NCI-H146 treated with DMSO at 0.1 percent for 48 hours (cell line): ENCODE measurements around the gene WASL.

Source experiments
- DNase-seq: peaks from one replicate; lab custom pipeline; 2025; ENCODE audit not compliant: unreplicated experiment; lab: John Stamatoyannopoulos, UW

Gene WASL

DNA sequence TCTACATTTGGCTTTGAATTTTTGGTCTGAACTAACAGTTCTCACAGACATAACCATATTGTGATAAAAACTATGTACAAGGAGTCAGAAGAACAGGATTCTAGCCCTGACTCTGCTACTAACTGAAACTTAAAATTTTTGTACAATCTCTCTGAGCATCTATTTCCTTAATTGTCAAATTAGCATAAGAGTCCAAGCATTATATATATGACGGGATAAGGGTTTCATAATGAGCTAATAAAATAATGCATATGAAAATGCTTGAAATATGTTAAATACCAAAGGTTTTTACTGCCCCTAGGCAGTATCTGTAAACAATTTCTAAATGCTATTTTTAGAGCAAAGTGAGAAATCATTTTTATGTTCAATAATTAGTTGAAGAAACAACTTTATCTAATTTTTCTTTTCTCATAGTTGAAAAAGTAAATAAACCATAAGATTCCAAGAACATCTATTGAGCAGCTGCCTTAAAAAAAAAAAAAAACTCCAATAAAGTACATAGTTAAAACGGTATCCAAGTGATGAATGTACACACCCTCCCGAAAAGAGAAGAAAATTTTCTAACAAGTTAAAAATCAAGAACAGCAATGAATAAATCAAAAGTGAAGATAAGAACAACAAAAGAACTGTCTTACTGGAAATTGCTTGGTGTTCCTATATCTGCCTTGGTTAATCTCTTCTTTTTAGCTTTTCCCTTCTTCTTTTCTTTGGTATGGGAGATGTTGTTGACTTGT, 52.7 kb downstream of the WASL start:
- no peak for DNase-seq

DNA sequence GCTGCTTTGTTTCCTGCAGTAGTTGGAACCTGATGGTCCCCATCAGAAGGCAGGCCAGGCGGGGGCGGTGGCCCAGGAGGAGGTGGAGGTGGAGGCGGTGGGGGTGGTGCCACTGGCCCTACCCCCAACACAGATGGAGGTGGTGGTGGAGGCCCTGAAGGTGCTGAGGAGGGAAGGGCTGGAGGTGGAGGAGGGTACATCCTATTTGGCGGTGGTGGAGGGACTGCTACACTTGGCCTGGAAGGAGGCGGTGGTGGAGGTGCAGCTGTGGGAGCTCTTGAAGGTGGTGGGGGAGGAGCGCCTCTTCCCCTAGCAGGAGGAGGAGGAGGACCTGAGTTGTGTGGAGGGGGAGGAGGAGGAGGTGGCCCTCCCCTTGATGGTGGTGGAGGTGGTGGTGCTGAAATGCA, 56.3 kb downstream of the WASL start:
- no peak for DNase-seq

DNA sequence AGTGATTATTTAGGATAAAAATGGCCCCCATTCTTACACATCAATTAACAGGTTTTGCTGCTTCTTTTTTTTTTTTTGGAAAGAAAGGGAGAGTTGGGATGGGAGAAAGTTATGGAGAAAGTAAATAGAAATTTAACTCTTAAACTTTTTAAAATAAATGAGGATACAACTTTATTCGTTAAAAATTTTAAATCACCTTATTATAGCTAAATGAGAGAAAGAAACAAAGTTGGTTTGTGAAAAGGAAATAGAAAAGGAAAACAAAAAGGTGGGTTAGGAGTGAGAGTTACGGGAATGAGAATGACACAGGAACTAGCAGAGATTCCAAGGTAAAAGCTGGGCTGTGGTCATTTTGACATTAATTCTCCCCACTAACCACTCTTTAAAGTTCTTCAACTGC, 58.3 kb downstream of the WASL start:
- DNase-seq: no peak

DNA sequence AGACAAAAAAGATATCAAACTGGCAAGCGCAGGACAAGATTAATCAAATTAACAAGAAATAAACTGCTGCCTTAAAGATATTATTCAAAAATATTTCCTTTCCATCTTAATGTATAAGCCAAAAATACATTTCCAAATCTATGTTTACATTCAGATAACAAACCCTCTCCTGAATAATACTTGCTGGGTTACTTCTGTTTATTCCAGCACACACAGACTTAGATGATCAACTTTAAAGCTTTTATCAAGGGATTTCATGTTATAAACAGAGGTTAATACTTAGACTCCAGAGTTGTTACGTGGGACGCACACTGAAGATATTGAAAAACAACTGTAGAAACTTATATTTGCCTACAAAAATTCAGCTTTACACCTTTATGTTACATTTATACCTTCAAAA, 59.6 kb downstream of the WASL start:
- DNase-seq: no peak

DNA sequence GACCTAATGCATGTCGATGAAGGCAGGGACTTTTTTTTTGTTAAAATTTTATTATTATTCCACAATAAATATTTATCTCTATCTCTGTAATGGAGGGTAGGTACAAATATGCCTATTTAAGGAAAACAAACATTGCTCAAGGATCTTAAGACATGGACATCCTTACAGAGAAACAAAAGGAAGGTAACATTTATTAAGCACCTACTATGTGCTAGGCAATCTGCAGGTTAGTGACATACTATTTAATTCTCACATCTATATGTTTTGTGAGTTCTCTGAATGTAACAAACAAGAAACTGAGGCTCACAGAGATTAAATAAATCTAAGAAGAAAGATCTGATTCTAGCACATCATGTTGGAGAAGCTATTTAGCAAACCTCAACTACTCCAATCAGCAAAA, 61.1 kb downstream of the WASL start:
- DNase-seq: no peak

DNA sequence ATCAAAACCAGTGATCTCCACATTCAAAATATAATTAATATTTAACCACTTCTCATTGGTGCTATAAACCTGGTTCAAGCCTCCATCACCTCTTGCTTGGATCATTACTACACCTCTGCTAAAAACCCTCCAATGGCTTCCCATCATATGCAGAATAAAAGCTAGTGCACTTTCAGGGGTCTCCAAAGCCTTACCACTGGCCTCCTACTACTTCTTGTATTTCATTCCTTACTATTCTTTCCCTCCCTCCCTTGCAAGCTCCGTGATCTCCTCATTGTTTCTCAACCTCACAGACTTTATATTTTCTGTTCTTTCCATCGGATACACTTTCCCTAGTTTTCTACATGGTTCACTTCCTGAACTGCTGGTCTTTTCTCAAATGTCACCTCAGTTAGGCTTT, 61.6 kb downstream of the WASL start:
- DNase-seq: no peak

DNA sequence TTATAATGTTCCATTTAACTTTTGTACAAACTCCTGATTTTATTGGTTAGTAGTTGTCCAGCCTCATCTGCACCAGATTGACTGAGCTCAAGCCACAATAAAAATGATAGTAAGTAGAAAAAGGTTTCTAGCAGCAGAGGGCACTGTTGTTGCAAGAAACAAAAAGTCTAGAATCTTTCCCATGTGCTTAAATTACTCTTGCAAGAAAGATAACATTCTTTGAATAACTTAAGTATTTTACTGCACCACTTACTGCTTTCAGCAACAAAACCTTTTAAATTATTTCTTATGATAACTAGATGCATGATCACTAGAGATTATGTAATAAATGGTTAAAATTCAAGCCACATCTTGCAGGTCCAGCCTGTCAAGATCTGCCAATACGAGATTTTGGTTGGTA, 66.1 kb downstream of the WASL start:
- DNase-seq: peak; percentile 7

DNA sequence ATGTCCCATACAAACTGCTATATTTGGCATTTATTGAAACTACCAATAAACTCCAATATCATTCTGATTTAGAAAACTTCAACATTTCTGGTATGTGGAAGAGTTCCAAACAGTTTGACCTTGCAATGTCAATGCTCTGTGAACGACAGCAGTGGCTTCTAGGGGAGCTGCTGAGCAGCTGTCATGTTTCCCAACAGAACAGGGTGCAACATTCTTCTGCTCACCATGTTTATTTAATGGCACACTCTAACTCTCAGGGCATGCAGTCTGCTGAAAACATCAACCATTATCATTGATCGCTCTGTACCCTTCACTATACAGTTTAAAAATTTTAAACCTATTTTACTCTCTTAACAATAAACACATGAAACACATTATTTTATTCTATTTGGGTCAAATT, 67.2 kb downstream of the WASL start:
- DNase-seq: no peak

DNA sequence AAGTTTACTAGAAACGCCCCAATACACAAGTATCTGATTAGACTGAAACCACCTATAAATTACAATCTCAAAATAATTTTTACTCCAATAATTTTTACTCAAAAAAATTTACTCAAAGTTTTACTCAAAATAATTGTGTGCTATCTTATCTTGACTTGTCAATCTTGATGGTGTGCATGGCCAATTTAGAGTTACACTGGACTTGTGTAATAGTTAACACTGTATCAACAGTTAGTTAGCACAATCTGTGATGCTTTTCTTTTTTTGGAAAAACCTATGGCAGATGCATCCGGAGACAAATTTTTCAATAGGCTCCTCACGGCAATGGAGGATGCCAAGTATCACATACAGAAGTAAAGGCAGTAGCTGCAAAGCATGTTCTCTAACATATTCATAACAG, 68.2 kb downstream of the WASL start:
- DNase-seq: no peak

DNA sequence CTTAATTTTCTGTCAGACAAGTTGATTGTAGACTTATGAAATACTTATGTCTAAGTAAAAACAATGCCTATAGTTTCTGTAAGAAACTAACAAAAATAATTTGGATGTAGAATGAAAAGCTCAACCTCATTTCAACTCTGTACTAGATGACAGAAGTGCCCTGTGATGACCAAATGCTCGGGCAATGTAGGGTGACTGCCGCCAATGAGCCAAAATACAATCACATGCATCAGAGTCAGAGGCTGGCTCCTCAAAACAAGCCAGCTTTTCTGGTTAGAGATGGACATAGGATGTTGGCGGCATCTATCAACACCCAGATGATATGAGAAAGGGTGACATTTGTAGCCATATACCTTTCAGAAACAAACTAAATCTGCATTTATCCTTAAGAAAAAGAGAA, 69.2 kb downstream of the WASL start:
- DNase-seq: no peak

DNA sequence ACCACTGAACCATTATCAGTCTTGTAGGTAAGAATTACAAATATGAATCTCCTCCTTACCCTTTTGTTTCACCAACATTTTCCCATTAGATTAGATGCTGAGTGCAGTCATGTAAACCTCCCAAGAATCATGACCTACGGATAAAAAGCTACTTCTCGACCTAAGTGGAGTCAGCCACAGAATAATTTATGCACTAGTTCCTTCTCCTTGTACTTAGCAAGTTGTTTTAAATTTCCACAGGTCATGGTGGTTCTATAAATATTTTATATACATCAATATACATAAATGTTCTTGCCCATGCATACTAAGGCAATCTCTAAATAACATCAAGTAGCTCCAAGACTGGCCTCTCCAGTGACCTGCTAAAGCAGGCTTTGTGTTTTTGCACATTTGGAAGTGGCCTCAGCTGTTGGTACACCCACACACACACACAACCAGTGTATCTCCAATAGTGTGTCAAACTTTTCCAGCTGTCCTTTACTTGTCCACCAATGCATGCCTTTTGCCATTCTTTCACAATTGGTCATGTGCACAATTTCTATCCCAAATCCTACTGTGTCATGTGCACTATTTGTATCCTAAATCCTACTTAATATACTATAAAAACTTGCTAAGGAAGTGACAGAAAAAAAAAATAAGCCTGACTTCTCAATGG, 71.6 kb downstream of the WASL start:
- no peak for DNase-seq

DNA sequence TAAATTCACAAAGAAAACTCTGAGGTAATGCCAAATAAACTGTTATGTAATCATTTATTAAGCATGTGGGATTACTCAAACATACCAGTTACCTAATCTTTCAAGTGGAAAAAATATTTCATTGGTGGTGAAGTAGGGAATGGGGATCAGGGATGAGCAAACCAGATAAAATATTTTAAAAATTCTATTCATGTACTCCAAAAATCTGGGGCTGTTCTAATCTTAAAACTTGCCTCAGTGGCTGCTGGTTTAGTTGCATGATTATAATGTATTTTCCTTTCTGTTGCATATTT, 73.7 kb downstream of the WASL start:
- no peak for DNase-seq

DNA sequence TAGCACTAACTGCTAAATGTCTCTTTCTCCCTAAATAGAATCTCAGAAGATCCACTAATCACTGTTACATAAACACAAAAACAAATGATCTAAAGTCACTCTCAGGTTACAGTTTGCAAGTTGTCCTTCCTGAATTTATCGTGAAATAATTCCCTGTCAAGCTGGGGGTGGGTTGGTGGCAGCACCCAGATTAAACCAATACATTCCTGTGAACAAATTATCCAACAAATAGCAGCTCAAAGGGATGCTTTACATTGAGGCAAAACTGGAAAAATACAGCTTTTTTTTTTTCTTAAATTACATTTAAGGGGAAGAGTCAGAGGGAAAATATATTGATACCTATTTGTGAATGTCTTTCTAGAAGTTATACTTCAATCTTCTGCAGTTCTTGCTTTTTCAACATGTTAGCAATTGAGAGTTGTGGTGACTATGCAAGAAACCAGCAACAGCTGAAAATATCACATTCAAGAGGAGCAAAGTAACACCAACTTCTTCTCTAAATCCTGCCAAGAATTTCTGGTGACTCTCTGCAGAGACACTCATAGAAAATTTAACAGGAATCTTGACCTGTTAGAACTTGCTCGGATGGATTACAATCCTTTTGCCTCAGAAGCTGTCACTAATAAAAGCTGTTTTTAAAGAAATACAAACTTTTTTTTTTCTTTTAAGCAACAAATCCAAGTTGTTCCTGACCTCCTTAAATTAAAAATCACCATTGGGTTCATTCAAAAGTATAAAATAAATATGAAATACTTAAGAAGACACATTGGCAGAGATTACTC, 74.2 kb downstream of the WASL start:
- DNase-seq: no peak

DNA sequence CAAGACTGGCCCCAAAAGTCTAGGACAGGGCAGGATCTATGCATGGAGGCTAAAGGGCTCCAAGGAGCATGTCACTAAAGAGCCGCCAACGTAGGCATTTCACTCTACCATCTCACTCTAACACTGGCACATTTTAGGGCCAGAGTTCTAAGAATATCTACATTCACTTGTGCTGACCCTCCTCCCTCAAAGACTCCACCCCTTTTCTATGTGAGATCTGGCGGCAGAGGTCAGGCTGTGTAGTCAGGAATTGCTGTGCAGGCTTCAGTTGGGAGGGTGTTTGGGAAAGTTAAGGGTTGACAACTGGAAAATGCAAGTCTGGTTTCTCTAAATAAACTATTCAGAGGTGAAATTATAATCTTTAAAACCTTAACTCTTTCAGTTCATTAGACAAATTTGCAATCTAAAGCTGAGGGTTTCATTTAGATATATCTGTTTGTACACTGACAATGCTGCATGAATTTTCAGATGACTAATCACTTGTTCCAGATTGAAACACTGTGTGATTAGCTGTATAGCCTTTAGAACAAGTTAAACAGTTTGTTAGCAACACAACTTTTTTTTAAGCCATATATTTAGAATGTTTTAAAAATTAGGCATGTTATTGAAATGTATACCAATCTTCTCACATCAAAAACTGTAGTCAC, 74.9 kb downstream of the WASL start:
- DNase-seq: no peak

DNA sequence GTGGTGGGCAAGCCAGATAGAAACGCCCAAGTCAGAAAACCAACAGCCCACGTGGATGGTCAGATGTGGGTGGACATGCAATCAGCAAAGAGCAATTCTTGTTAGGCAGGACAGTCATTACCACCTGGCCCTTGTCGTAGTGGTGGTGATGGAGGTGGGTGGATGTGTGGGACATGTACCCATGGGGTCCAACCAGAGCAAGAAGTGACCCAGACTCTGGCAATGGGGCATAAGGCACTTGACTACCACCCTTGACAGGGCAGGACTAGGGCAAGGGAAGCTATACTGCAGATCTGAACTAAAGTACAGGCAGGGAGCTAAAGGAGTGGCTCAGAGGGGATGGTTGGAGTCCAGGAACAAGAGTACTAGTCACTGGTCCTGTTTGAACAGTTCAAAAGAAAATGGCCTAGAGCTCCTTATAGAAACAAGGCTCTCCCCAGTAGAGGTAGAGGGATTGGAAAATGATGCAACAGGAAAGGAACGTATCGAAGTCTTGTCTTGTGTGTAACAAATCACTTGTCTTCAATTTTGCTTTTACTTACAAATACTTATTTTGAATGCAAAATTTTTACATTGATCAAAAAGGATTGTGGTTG, 75.6 kb downstream of the WASL start:
- no peak for DNase-seq

DNA sequence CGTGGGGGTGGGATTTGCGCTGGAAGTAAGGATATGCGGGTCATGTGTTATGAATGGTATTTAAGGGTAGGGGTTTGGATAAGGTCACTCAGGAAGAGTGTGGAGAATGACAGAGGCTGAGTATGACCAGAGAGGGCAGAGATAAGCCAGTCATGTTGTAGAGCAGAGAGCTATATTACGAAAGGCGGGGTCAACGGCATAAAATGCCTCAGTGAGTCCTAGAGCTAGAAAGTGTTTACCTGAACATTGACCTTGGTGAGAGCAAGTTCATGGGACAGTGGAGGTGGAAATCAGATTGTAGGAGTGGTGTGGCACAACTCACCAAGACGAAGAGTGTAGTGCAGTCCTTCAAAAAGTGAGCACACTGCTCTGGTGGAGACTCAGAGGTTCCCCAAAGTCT, 79.3 kb downstream of the WASL start:
- no peak for DNase-seq

DNA sequence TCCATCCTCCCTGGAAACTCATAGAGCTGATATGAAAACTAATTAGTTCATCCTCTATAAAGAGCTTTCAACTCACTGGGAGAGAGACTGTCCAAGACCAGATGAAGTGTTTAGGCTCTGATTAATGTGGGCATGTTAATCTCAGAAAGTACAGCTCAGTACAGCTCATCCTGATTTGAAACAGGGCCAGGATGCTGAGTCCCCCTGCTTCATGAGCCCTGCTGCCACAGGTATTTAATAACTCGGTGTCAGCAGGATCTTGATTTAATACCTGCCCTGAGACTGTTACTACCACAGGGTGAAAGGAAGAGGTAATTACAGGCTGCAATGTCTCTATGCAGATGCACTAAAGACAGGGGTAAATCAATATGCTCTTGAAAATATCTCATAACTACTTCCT, 82.3 kb downstream of the WASL start:
- DNase-seq: peak; percentile 30

DNA sequence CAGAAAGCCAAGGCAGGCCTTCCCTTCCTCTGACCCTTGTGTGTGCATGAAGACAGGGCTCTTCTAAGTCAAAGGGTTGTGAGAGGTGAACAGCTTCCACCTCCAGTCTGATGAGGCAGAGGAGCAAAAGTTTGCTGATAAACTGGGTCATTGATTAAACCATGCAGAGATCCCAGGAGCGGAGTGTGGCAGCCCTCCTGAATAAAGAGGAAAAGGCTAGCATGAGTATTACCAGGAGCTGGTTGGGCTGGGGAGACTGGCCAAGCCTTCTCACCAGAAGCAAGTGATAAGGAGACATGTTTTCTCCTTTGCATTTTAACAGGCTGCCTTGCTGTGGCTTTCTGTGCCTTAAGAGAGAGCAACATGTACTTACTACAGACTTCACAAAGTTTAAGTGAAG, 82.9 kb downstream of the WASL start:
- no peak for DNase-seq

DNA sequence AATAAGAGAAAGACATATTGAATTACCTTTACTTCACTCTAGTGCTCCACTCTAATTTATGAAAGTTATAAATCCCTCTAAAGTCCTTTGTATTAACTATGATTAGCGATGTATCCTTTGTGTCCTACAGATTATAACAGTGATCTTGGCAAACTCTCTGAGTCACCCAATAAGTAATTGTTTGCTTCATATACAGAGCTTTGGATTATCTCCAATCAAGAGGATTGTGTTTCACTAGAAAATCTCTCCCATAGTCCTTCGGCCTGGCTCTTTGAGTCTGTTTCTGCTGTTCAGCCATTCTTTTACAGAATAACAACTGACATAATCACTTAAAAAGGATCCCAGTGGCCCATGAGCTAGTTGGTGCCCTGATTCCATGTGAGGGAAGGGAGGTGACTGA, 83.6 kb downstream of the WASL start:
- no peak for DNase-seq

DNA sequence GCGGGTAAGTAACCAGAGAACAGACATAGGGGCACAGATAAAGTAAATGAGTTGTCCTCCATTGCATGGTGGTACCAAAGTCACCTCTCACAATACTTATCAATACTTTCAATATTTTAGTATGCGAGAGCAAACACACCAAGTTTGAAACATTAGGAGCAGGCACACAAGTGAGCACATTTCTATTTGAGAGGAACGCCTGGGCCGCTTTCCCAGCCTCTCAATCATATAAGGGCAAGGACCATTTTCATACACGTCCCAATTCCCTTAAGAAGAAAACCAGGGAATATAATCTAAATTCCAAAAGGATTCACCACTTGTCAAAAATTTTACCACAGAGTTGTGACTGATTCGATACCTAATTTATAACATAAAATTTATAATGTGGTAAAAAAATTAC, 85.6 kb downstream of the WASL start:
- DNase-seq: no peak

DNA sequence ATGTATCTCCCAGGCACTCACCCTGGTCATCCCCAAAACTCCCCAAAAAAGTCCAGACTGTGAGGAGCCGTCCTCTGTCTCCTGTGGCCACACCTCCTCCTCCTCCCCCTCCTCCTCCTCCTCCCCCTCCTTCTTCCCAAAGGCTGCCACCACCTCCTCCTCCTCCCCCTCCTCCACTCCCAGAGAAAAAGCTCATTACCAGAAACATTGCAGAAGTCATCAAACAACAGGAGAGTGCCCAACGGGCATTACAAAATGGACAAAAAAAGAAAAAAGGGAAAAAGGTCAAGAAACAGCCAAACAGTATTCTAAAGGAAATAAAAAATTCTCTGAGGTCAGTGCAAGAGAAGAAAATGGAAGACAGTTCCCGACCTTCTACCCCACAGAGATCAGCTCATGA, 86.0 kb downstream of the WASL start:
- no peak for DNase-seq

DNA sequence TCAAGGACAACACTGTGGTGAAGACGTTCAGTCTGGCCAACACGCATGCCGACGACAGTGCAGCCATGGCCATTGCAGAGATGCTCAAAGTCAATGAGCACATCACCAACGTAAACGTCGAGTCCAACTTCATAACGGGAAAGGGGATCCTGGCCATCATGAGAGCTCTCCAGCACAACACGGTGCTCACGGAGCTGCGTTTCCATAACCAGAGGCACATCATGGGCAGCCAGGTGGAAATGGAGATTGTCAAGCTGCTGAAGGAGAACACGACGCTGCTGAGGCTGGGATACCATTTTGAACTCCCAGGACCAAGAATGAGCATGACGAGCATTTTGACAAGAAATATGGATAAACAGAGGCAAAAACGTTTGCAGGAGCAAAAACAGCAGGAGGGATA, 86.5 kb downstream of the WASL start:
- no peak for DNase-seq
